IMR-90 (cell line): Measurements from ENCODE around the gene SIAH2. TPM values are rescaled to one million over a fixed set of nuclear protein-coding genes. Genes with fewer than 3 reads are reported as not detected.

Source experiments
- ATAC-seq: fragments of 200-7000 bp; cut with Tn5 transposase; 2 replicates; pipeline ENCODE4 v1.9.1; 2020; ENCODE audit warnings: low read depth, mild to moderate bottlenecking, moderate library complexity
- BruUV-seq: library from RNA; stranded (reverse); fragments of 400-500 nt; replicated peaks from 2 replicates; lab custom pipeline; 2021; lab: Mats Ljungman, UMichigan
- CTCF ChIA-PET: fragments of 300-600 bp; formaldehyde crosslinking; extraction: SDS; loops from one replicate; lab custom pipeline; 2021; ENCODE audit warnings: antibody characterized with exemption; lab: Yijun Ruan, JAX
- POLR2A ChIA-PET: fragments of 300-600 bp; sonication (Branson Sonifier 250); formaldehyde crosslinking; loops from one replicate; lab custom pipeline; 2022; ENCODE audit warnings: antibody characterized with exemption; ENCODE audit not compliant: unreplicated experiment; lab: Charles Lee
- DNase-seq: peaks from one replicate; pipeline ENCODE4 v3.0.0; 2013
- H2AFZ ChIP-seq: replicated peaks from 2 replicates; pipeline ENCODE3; 2013; ENCODE audit warnings: low read length, mild to moderate bottlenecking; ENCODE audit not compliant: poor library complexity
- H2AK5ac ChIP-seq: 2 replicates; pipeline ENCODE4 v1.6.1; 2013; ENCODE audit warnings: low read depth, low read length, inconsistent platforms
- H2AK9ac ChIP-seq: replicated peaks from 2 replicates; pipeline ENCODE3; 2013; ENCODE audit warnings: mild to moderate bottlenecking, low read depth, low read length, moderate library complexity; ENCODE audit not compliant: poor library complexity
- H2BK120ac ChIP-seq: 2 replicates; pipeline ENCODE4 v1.6.1; 2013; ENCODE audit warnings: low read depth, low read length, inconsistent platforms
- H2BK15ac ChIP-seq: 3 replicates; pipeline ENCODE4 v1.6.1; 2013; ENCODE audit warnings: low read depth, low read length, inconsistent platforms
- H2BK20ac ChIP-seq: 2 replicates; pipeline ENCODE4 v1.6.1; 2013; ENCODE audit warnings: low read depth, mild to moderate bottlenecking, inconsistent platforms, low read length, moderate library complexity
- H2BK5ac ChIP-seq: 2 replicates; pipeline ENCODE4 v1.6.1; 2013; ENCODE audit warnings: mild to moderate bottlenecking, low read depth, low read length, inconsistent platforms; ENCODE audit not compliant: poor library complexity, severe bottlenecking
- H3K14ac ChIP-seq: replicated peaks from 2 replicates; pipeline ENCODE4 v1.6.1; 2013; ENCODE audit warnings: low read depth, low read length, inconsistent platforms
- H3K18ac ChIP-seq: 2 replicates; pipeline ENCODE4 v1.6.1; 2013; ENCODE audit warnings: low read depth, low read length, control low read depth
- H3K23ac ChIP-seq: 2 replicates; pipeline ENCODE4 v1.6.1; 2013; ENCODE audit warnings: low read depth, low read length, inconsistent platforms
- H3K27ac ChIP-seq: 2 replicates; pipeline ENCODE4 v1.5.1; 2013; ENCODE audit warnings: mild to moderate bottlenecking, control low read depth, low read length; ENCODE audit not compliant: insufficient read depth
- H3K27me3 ChIP-seq: 2 replicates; pipeline ENCODE4 v1.6.1; 2013; ENCODE audit warnings: low read length; ENCODE audit not compliant: control insufficient read depth, insufficient read depth
- H3K36me3 ChIP-seq: 2 replicates; pipeline ENCODE4 v1.6.1; 2013; ENCODE audit warnings: low read length, mixed read lengths; ENCODE audit not compliant: control insufficient read depth, insufficient read depth
- H3K4ac ChIP-seq: 2 replicates; pipeline ENCODE4 v1.6.1; 2013; ENCODE audit warnings: low read depth, low read length, inconsistent platforms
- H3K4me1 ChIP-seq: 2 replicates; pipeline ENCODE4 v1.6.1; 2013; ENCODE audit warnings: low read length, mixed read lengths; ENCODE audit not compliant: control insufficient read depth, insufficient read depth
- H3K4me2 ChIP-seq: 2 replicates; pipeline ENCODE4 v1.6.1; 2013; ENCODE audit warnings: low read depth, mild to moderate bottlenecking, control low read depth, low read length, moderate library complexity
- H3K4me3 ChIP-seq: 2 replicates; pipeline ENCODE4 v1.5.1; 2013; ENCODE audit warnings: low read depth, mild to moderate bottlenecking, control low read depth, low read length, moderate library complexity; ENCODE audit not compliant: insufficient read depth
- H3K56ac ChIP-seq: 2 replicates; pipeline ENCODE4 v1.6.1; 2013; ENCODE audit warnings: low read length, inconsistent platforms; ENCODE audit not compliant: insufficient read depth; ENCODE audit errors: extremely low read depth
- H3K79me1 ChIP-seq, 2 experiments: 2 replicates each; pipeline ENCODE4 v1.6.1; 2013; ENCODE audit warnings: low read length in 2 of 2, inconsistent platforms in 1 of 2, low read depth in 1 of 2
- H3K9ac ChIP-seq: 2 replicates; pipeline ENCODE4 v1.6.1; 2013; ENCODE audit warnings: low read depth, low read length, control low read depth
- H3K9me1 ChIP-seq: 2 replicates; pipeline ENCODE4 v1.6.1; 2013; ENCODE audit warnings: low read length, inconsistent platforms; ENCODE audit not compliant: insufficient read depth
- H3K9me3 ChIP-seq: 2 replicates; pipeline ENCODE4 v1.6.1; 2013; ENCODE audit warnings: low read length; ENCODE audit not compliant: control insufficient read depth, insufficient read depth
- H4K20me1 ChIP-seq: 2 replicates; pipeline ENCODE4 v1.6.1; 2013; ENCODE audit warnings: low read length, inconsistent platforms; ENCODE audit not compliant: insufficient read depth
- H4K5ac ChIP-seq: 2 replicates; pipeline ENCODE4 v1.6.1; 2013; ENCODE audit warnings: mild to moderate bottlenecking, low read depth, low read length, control low read depth
- H4K8ac ChIP-seq, 2 experiments: 2 replicates each; pipeline ENCODE4 v1.6.1; 2013; ENCODE audit warnings: low read depth in 2 of 2, low read length in 2 of 2, control low read depth in 1 of 2, inconsistent platforms in 1 of 2
- H4K91ac ChIP-seq: 2 replicates; pipeline ENCODE4 v1.6.1; 2013; ENCODE audit warnings: low read depth, low read length, inconsistent platforms; ENCODE audit not compliant: insufficient read depth
- BHLHE40 ChIP-seq: fragments of 150-350 bp; IDR thresholded peaks from 2 replicates; pipeline ENCODE4 v1.6.1; 2016; ENCODE audit warnings: mild to moderate bottlenecking, low read depth, low read length
- CEBPB ChIP-seq: IDR thresholded peaks from 2 replicates; pipeline ENCODE4 v1.6.1; 2012; ENCODE audit warnings: low read depth, low read length, improper control_type of control experiment
- CHD1 ChIP-seq: IDR thresholded peaks from 2 replicates; pipeline ENCODE4 v1.6.1; 2012; ENCODE audit warnings: low read depth, low read length, improper control_type of control experiment
- CTCF ChIP-seq: conservative IDR thresholded peaks from 2 replicates; pipeline ENCODE4 v1.5.1; 2012; ENCODE audit warnings: mild to moderate bottlenecking, low read depth, low read length, improper control_type of control experiment
- ELK1 ChIP-seq: fragments of 150-350 bp; IDR thresholded peaks from 2 replicates; pipeline ENCODE4 v1.6.1; 2016; ENCODE audit warnings: low read depth, mild to moderate bottlenecking, low read length, moderate library complexity, borderline replicate concordance
- FOS ChIP-seq: fragments of 150-350 bp; IDR thresholded peaks from 2 replicates; pipeline ENCODE4 v1.6.1; 2016; ENCODE audit warnings: low read depth, low read length
- MAFK ChIP-seq: IDR thresholded peaks from 2 replicates; pipeline ENCODE4 v1.6.1; 2012; ENCODE audit warnings: low read depth, low read length, improper control_type of control experiment
- MAZ ChIP-seq: IDR thresholded peaks from 2 replicates; pipeline ENCODE4 v1.6.1; 2012; ENCODE audit warnings: low read depth, mild to moderate bottlenecking, low read length, improper control_type of control experiment, moderate library complexity, borderline replicate concordance
- MXI1 ChIP-seq: IDR thresholded peaks from 2 replicates; pipeline ENCODE4 v1.6.1; 2012; ENCODE audit warnings: low read depth, mild to moderate bottlenecking, low read length, moderate library complexity, borderline replicate concordance
- NFE2L2 ChIP-seq: fragments of 150-350 bp; IDR thresholded peaks from 2 replicates; pipeline ENCODE4 v1.6.1; 2016; ENCODE audit warnings: low read depth, mild to moderate bottlenecking, low read length
- POLR2A ChIP-seq: IDR thresholded peaks from 2 replicates; pipeline ENCODE4 v1.6.1; 2012; ENCODE audit warnings: mild to moderate bottlenecking, low read depth, low read length
- RAD21 ChIP-seq: IDR thresholded peaks from 2 replicates; pipeline ENCODE4 v1.6.1; 2012; ENCODE audit warnings: low read length, improper control_type of control experiment
- RCOR1 ChIP-seq: IDR thresholded peaks from 2 replicates; pipeline ENCODE4 v1.6.1; 2012; ENCODE audit warnings: mild to moderate bottlenecking, low read length, improper control_type of control experiment; ENCODE audit not compliant: insufficient replicate concordance
- RFX5 ChIP-seq: IDR thresholded peaks from 2 replicates; pipeline ENCODE4 v1.8.0; 2012; ENCODE audit warnings: low read depth, mild to moderate bottlenecking, low read length, moderate library complexity
- SMC3 ChIP-seq: fragments of 150-350 bp; IDR thresholded peaks from 2 replicates; pipeline ENCODE4 v1.6.1; 2016; ENCODE audit warnings: low read depth, mild to moderate bottlenecking, antibody characterized with exemption, low read length, moderate library complexity
- WGBS, 2 experiments: methylation state at CpG; one replicate each; pipeline versions ENCODE4 v1.1.5 to v1.1.7; 2013; ENCODE audit warnings: missing lambda C conversion rate in 2 of 2; ENCODE audit not compliant: insufficient read length in 1 of 2; ENCODE audit errors: extremely low coverage in 2 of 2; 5-methylcytosine and 5-hydroxymethylcytosine counted together
- dilution Hi-C: fragments of 300-500 bp; cut with HindIII; formaldehyde crosslinking; loops from one replicate; pipeline ENCODE4 v1.14.3; 2018; ENCODE audit warnings: low sequenced_read_pairs; ENCODE audit not compliant: unreplicated experiment
- in situ Hi-C: fragments of 300-500 bp; cut with MboI; formaldehyde crosslinking; loops from 3 replicates; pipeline ENCODE4 v1.14.3; 2019; ENCODE audit warnings: low sequenced_read_pairs, inconsistent platforms, mixed read lengths
- intact Hi-C: fragments of 100-400 bp; cut with micrococcal nuclease; formaldehyde crosslinking; loops from 2 replicates; pipeline ENCODE4 v1.10.0; 2022
- polyA plus RNA-seq, 3 experiments: library from polyadenylated mRNA; depleted of rRNA; stranded (reverse); fragments of >200 nt; gene quantifications; 2 replicates each; pipeline ENCODE4 v1.2.3, GENCODE V29; 2012; ENCODE audit warnings: low replicate concordance in 1 of 3
- total RNA-seq: library from RNA; depleted of rRNA; stranded (reverse); fragments of >200 nt; gene quantifications from 2 replicates; pipeline ENCODE4 v1.2.3, GENCODE V29; 2012
- TF ChIP-seq, protein P1 (sequence below): fragments of 150-350 bp; IDR thresholded peaks from 2 replicates; pipeline ENCODE4 v1.6.1; 2017; ENCODE audit warnings: mild to moderate bottlenecking, antibody characterized with exemption, low read length, low read depth

SIAH2 gene
- total and polyA plus RNA-seq, 2 of the 4 experiments (the other 2 are of a cell fraction): 24.7 to 61.8 TPM

GRCh38 chr3:150748684-150749047 is 14.3 kb downstream of the SIAH2 start:
- Histone ChIP-seq H2BK5ac (no peak overlapping the region), H2BK15ac (no peak overlapping the region), H3K18ac (no peak overlapping the region), H3K79me1 (peaks cover 35 to 89% of the 10 kb centered on the region in 2 experiments), H4K91ac (no peak overlapping the region), H3K27me3 (no peaks in the 10 kb centered on the region), H2AFZ (no peak overlapping the region), H4K5ac (no peak overlapping the region), H3K27ac (no peak overlapping the region), H2AK5ac (no peak overlapping the region), H3K9me1 (peaks cover 25% of the 10 kb centered on the region), H3K56ac (no peak overlapping the region), H4K8ac (no peak overlapping the region), H3K4me2 (no peak overlapping the region), H3K23ac (no peak overlapping the region), H3K9me3 (no peaks in the 10 kb centered on the region), H3K4ac (no peak overlapping the region), H3K4me3 (no peak overlapping the region), H2AK9ac (no peak overlapping the region), H3K4me1 (peaks cover 16% of the 10 kb centered on the region), H3K14ac (no peak overlapping the region), H3K9ac (no peak overlapping the region), H4K20me1 (peaks cover 86% of the 10 kb centered on the region), H2BK120ac (no peak overlapping the region), H3K36me3 (peaks cover 4% of the 10 kb centered on the region; the same call in 1 of the 2 replicates), H2BK20ac (no peak overlapping the region)
- in situ Hi-C loops (no loop called here), dilution Hi-C loops (no loop called here), intact Hi-C loops (no loop called here)
- CTCF ChIA-PET: no interaction called here
- POLR2A ChIA-PET: no interaction called here
- WGBS, 2 experiments: no CpG with 5 or more reads among the region's 1 CpG
- DNase-seq (no peak), ATAC-seq (peak; percentile 62)
- no TSS peak for BruUV-seq
- TF ChIP-seq CTCF: no peak
- no peak for TF ChIP-seq RFX5
- no peak for TF ChIP-seq SMC3
- no peak for TF ChIP-seq RCOR1
- TF ChIP-seq MXI1: no peak
- TF ChIP-seq MAZ: no peak
- no peak for TF ChIP-seq BHLHE40
- TF ChIP-seq NFE2L2: no peak
- TF ChIP-seq CEBPB: no peak
- no peak for TF ChIP-seq FOS
- TF ChIP-seq CHD1: no peak
- TF ChIP-seq POLR2A: no peak
- TF ChIP-seq, protein P1, sequence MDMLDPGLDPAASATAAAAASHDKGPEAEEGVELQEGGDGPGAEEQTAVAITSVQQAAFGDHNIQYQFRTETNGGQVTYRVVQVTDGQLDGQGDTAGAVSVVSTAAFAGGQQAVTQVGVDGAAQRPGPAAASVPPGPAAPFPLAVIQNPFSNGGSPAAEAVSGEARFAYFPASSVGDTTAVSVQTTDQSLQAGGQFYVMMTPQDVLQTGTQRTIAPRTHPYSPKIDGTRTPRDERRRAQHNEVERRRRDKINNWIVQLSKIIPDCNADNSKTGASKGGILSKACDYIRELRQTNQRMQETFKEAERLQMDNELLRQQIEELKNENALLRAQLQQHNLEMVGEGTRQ: no peak
- no peak for TF ChIP-seq MAFK
- TF ChIP-seq RAD21: no peak
- no peak for TF ChIP-seq ELK1
